ENCODE results near the gene TNFSF10.

DNA sequence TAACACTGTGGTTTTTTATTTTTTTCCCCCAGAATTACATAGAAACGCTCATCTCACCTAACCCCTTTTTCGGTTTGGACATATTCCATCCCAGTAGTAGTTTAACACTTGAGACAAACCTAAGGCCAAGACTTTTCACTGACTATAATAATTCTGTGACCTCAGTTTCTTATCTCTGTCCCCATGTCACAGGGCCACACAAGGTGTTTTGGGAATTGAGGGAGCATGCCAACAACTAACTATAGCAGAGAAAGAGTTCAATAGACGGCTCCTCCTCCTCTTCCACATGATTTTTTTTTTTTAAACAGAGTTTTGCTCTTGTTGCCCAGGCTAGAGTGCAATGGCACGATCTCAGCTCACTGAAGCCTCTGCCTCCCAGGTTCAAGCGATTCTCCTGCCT is 47.5 kb downstream of the TNFSF10 start:
- TF ChIP-seq, protein P1, sequence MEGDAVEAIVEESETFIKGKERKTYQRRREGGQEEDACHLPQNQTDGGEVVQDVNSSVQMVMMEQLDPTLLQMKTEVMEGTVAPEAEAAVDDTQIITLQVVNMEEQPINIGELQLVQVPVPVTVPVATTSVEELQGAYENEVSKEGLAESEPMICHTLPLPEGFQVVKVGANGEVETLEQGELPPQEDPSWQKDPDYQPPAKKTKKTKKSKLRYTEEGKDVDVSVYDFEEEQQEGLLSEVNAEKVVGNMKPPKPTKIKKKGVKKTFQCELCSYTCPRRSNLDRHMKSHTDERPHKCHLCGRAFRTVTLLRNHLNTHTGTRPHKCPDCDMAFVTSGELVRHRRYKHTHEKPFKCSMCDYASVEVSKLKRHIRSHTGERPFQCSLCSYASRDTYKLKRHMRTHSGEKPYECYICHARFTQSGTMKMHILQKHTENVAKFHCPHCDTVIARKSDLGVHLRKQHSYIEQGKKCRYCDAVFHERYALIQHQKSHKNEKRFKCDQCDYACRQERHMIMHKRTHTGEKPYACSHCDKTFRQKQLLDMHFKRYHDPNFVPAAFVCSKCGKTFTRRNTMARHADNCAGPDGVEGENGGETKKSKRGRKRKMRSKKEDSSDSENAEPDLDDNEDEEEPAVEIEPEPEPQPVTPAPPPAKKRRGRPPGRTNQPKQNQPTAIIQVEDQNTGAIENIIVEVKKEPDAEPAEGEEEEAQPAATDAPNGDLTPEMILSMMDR (IDR thresholded peaks at IDR 0.05; ENCODE audit: borderline replicate concordance, extremely low read depth, low read length, poor library complexity, severe bottlenecking) = no peak
- TF ChIP-seq EZH2 (IDR thresholded peaks at IDR 0.05; ENCODE audit: borderline replicate concordance, low read depth, low read length, severe bottlenecking) = no peak

Measured in DND-41 (cell line).